Right atrium auricular region (tissue), 2 donors: Measurements from ENCODE around the gene STK38L. TPM values are rescaled to one million over a fixed set of nuclear protein-coding genes. Genes with fewer than 3 reads are reported as not detected.

Experiments
- DNase-seq: peaks from one replicate; pipeline ENCODE4 v3.0.0-alpha.2; 2019; ENCODE audit warnings: low spot score
- H3K27ac ChIP-seq, 2 donors: fragments of 200-600 bp; sonication (generic); 1 replicate in 1 of 2; 2 replicates in 1 of 2; pipeline ENCODE4 v1.5.1; 2016 to 2019
- H3K27me3 ChIP-seq, 2 donors: fragments of 200-600 bp; sonication (generic); one replicate each; pipeline versions ENCODE4 v1.5.1 to v1.6.0; 2017 to 2019
- H3K36me3 ChIP-seq: fragments of 200-600 bp; sonication (generic); one replicate; pipeline ENCODE4 v1.5.1; 2016
- H3K4me1 ChIP-seq, 2 donors: fragments of 200-600 bp; sonication (generic); one replicate each; pipeline versions ENCODE4 v1.5.1 to v1.6.0; 2017 to 2019
- H3K4me3 ChIP-seq, 2 donors: fragments of 200-600 bp; sonication (generic); 1 replicate in 1 of 2; 2 replicates in 1 of 2; pipeline ENCODE4 v1.5.1; 2017 to 2019; ENCODE audit warnings: mild to moderate bottlenecking in 1 of 2, moderate library complexity in 1 of 2
- H3K9me3 ChIP-seq, 2 donors: fragments of 200-600 bp; sonication (generic); one replicate each; pipeline ENCODE4 v1.5.1; 2019
- total RNA-seq, 2 donors: library from RNA; depleted of rRNA; stranded (reverse); fragments of >200 nt; gene quantifications; one replicate each; pipeline ENCODE4 v1.1.0, GENCODE V29; 2016
- TF ChIP-seq, protein P1 (sequence below), 2 donors: fragments of 200-600 bp; sonication (generic); IDR thresholded peaks; one replicate each; pipeline ENCODE4 v1.5.1; 2019; ENCODE audit warnings: antibody characterized with exemption in 2 of 2

STK38L gene
- total RNA-seq, 2 donors from 2014 or later = 65.9 to 93.2 TPM

DNA sequence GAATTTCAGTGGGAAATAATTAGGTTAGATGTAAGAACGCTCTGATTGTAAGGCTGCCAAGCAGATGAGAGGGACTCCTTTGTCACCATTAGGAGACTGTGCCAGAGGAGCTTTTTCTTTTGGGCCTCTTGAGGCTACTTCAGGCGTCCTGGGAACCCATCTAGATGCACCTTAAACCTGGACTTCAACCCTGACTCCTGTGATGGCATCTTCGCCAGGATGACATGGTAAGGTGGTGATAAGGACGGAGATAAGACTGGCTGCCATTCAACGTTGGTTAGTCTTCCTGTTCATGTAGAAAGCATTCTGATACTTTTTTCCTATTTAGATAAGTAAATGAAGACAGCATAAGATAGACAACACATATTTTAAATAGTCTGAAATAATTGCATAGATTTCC is 36.3 kb downstream of the STK38L start:
- Histone ChIP-seq H3K4me1 (peaks cover 0 to 93% of the 10 kb centered on the region in 2 donors), H3K27me3 (no peaks in the 10 kb centered on the region), H3K4me3 (no peak overlapping the region), H3K9me3 (no peaks in the 10 kb centered on the region), H3K36me3 (peaks cover 4% of the 10 kb centered on the region), H3K27ac (peak overlapping the region; percentile 50 to 83)
- no peak for DNase-seq
- TF ChIP-seq, protein P1, sequence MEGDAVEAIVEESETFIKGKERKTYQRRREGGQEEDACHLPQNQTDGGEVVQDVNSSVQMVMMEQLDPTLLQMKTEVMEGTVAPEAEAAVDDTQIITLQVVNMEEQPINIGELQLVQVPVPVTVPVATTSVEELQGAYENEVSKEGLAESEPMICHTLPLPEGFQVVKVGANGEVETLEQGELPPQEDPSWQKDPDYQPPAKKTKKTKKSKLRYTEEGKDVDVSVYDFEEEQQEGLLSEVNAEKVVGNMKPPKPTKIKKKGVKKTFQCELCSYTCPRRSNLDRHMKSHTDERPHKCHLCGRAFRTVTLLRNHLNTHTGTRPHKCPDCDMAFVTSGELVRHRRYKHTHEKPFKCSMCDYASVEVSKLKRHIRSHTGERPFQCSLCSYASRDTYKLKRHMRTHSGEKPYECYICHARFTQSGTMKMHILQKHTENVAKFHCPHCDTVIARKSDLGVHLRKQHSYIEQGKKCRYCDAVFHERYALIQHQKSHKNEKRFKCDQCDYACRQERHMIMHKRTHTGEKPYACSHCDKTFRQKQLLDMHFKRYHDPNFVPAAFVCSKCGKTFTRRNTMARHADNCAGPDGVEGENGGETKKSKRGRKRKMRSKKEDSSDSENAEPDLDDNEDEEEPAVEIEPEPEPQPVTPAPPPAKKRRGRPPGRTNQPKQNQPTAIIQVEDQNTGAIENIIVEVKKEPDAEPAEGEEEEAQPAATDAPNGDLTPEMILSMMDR (IDR thresholded peaks at IDR 0.05) = no peak

DNA sequence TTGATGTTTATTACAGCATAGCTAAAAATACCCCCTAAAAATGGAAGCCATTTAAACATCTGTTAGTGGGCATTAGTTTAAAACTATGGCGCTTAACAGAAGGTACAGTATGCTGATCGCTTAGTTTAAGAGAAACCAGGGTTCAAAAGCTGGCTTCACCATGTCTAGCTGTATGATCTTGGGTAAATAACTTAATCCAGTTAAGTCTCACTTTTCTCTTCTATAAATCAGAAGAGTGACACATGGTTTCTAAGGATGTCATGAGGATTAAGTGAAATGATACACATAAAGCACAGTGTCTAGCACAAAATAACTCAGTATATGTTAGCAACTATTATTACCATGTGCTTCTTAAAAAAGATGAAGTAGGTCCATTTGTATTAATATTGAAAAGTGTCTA is 38.7 kb downstream of the STK38L start:
- peaks cover 4% of the 10 kb centered on the region for H3K36me3 ChIP-seq
- no peaks in the 10 kb centered on the region for H3K9me3 ChIP-seq
- TF ChIP-seq, protein P1 (IDR thresholded peaks at IDR 0.05) = no peak
- H3K4me1 ChIP-seq = peaks cover 0 to 85% of the 10 kb centered on the region in 2 donors
- DNase-seq = no peak
- H3K27ac ChIP-seq = peak overlapping the region in 1 of 2 donors; percentile 69
- H3K27me3 ChIP-seq = no peaks in the 10 kb centered on the region
- no peak overlapping the region for H3K4me3 ChIP-seq

DNA sequence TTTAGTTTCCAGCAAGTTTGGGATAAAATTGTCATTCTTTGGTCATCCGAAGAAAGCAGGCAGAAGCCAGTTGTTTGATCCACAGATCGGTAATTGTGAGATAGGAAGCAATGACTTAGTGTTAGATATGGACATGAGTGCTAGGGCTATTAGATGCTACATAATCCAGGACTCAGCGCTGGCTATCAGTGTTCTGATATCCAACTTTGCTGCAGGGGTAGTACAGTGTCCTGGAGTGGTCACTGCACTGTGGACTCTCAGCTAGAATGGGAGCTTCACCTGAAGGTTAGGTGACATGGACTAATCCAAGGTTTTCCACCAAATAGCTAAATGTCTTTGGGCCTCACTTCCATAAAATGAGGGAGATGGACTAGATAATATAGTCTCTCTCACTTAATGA is 39.9 kb downstream of the STK38L start:
- H3K4me1 ChIP-seq = peaks cover 0 to 73% of the 10 kb centered on the region in 2 donors

DNA sequence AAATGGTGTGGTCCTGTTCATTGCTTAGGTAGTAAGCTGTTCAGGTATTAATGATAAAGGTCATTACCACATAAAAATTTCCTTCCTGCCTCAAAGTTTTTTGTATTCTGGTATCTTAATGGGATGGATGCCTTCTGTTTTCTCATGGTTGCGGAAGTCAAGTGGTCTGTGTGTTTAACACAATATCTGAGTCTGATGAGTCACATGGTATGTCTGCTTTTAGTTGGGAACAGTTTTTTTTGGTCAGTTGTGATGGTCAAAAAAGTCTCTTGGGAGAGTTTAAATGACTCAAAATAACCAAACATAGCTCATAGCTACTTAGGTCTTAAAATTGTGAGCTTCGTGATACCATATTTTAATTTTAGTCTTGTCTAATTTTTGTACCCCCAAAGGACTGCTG is 40.7 kb downstream of the STK38L start:
- Histone ChIP-seq H3K36me3 (peaks cover 4% of the 10 kb centered on the region), H3K4me3 (no peak overlapping the region), H3K27ac (peak overlapping the region; percentile 69 to 74), H3K9me3 (no peaks in the 10 kb centered on the region), H3K27me3 (no peaks in the 10 kb centered on the region), H3K4me1 (peaks cover 0 to 72% of the 10 kb centered on the region in 2 donors)
- DNase-seq = no peak
- TF ChIP-seq, protein P1 (IDR thresholded peaks at IDR 0.05) = no peak

More for the DNA sequence above, 39.9 kb downstream of the STK38L start:
- Histone ChIP-seq H3K9me3 (no peaks in the 10 kb centered on the region), H3K4me3 (no peak overlapping the region), H3K36me3 (peaks cover 4% of the 10 kb centered on the region), H3K27ac (peak overlapping the region; percentile 69 to 74), H3K27me3 (no peaks in the 10 kb centered on the region)
- no peak for DNase-seq
- TF ChIP-seq, protein P1 (IDR thresholded peaks at IDR 0.05) = no peak

DNA sequence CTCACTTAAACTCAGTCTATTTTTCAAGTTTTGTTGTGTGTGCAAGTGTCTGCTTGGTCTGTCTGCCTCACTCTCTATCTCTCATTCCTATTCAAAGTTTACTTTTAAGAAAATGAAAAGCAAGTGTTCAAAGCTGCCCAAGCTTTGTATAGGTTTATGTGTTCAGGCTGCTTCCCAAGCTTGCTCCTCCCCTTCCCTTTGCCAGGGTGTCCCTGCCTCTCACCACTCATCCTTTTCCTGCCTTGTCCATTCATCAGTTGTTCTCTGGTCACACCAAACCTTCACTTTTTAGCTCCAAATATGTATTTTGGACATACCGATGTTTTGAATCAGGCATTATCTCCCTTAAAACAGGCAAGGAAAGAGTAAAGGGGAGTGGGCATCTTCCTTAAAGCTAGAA is 41.3 kb downstream of the STK38L start:
- TF ChIP-seq, protein P1 (IDR thresholded peaks at IDR 0.05) = no peak
- no peaks in the 10 kb centered on the region for H3K27me3 ChIP-seq
- H3K4me3 ChIP-seq = no peak overlapping the region
- H3K27ac ChIP-seq = peak overlapping the region; percentile 69 to 74
- H3K36me3 ChIP-seq = peaks cover 4% of the 10 kb centered on the region
- H3K4me1 ChIP-seq = peaks cover 0 to 72% of the 10 kb centered on the region in 2 donors
- H3K9me3 ChIP-seq = no peaks in the 10 kb centered on the region
- no peak for DNase-seq

DNA sequence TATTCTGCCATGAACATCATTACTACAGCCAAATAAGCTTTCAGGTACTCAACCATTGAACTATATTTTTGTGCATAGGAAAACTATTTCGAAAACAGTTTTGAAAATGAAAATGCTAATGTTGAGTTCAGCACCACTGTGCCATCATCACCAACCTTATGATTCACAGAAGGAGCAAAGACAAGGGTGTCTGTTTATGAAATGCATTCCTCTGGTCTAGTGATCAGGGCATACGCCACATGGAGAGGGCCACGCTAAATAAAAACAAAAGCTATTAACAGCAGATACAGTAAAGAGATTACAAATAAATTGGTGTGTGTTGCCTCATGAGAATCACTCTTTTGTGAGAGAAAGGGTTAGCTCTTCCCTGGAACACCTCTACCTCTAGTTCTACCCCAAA is 45.3 kb downstream of the STK38L start:
- Histone ChIP-seq H3K9me3 (no peaks in the 10 kb centered on the region), H3K36me3 (no peaks in the 10 kb centered on the region), H3K27me3 (no peaks in the 10 kb centered on the region), H3K4me1 (peaks cover 0 to 79% of the 10 kb centered on the region in 2 donors), H3K4me3 (no peak overlapping the region), H3K27ac (peak overlapping the region; percentile 65 to 75)
- TF ChIP-seq, protein P1 (IDR thresholded peaks at IDR 0.05) = no peak
- DNase-seq = no peak
